ENCODE data around the gene ERC1.

Gene ERC1

DNA sequence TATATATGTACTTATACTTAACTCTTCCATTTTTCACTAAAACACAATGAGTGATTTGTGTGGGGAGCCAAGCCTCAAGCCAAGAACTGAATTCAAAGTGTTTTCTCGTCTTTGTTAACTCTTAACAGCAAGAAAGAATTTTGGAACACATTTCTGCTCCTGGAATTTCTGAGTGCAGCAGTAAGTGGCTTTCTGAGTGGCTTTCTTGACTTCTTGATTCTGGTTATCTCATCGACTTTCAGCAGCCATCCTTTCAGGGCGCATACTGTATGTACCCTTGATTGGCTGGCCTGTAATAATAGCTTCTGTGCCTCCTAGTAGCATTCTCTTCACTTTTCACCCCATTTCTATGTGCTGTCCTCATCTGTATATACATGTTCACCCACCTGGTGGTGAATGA is 446.0 kb downstream of the ERC1 start:
- no peaks in the 10 kb centered on the region for H3K27me3 Mint-ChIP-seq (ENCODE audit: low read depth)
- H3K9me3 Mint-ChIP-seq = no peaks in the 10 kb centered on the region
- H3K27ac Mint-ChIP-seq = no peak overlapping the region
- no peaks in the 10 kb centered on the region for H3K36me3 Mint-ChIP-seq (ENCODE audit: low read depth)
- H3K4me1 Mint-ChIP-seq (ENCODE audit: low read depth) = peaks cover 1% of the 10 kb centered on the region
- no peak overlapping the region for H3K4me3 Mint-ChIP-seq

DNA sequence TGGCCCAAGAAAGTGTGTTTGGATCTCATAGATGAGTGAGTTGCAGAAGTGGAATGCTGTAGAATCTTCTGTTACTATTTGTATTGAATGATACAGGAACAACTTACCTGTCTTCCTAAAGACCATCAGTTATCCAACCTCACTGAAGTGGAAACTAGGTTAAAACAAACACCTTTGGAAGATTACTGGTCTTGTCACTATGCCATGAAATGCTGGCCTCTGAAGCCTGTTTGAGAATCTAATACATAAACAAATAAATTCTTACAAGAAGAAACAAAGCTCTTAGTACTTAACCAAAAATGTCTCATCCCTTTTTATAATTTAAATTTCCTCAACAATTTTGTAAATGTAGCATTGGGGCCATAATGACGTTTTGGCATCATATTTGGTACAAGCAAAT is 448.2 kb downstream of the ERC1 start:
- H3K27me3 Mint-ChIP-seq (ENCODE audit: low read depth) = no peaks in the 10 kb centered on the region

DNA sequence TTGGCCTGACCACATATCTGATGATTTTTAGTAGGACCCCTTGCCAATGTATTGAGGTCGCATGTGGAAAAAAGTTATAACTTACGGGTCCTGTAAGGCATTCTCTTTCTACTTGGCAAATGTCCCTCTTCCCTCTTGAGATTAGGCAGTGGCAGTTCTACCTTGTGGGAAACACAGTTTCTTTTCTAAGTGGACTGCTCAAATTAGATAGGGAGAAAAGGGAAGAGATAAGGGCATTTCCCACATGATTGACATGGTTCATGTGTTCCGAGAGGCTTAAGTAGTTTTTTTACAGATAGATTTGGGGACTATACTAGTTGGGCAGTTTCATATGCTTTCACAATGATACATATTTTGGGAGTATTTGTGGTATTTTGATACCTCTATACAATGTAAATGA is 448.7 kb downstream of the ERC1 start:
- Mint-ChIP-seq H3K27ac (no peak overlapping the region), H3K27me3 (ENCODE audit: low read depth) (no peaks in the 10 kb centered on the region), H3K36me3 (ENCODE audit: low read depth) (no peaks in the 10 kb centered on the region), H3K4me3 (no peak overlapping the region), H3K4me1 (ENCODE audit: low read depth) (no peaks in the 10 kb centered on the region), H3K9me3 (no peaks in the 10 kb centered on the region)

More for the DNA sequence above, 448.2 kb downstream of the ERC1 start:
- Mint-ChIP-seq H3K9me3 (no peaks in the 10 kb centered on the region), H3K27ac (no peak overlapping the region), H3K4me3 (no peak overlapping the region), H3K4me1 (ENCODE audit: low read depth) (no peaks in the 10 kb centered on the region), H3K36me3 (ENCODE audit: low read depth) (no peaks in the 10 kb centered on the region)

- Mint-ChIP-seq H3K36me3 (ENCODE audit: low read depth) (peaks cover 2% of the 10 kb centered on the region), H3K27ac (no peak overlapping the region), H3K4me1 (ENCODE audit: low read depth) (no peaks in the 10 kb centered on the region), H3K9me3 (no peaks in the 10 kb centered on the region), H3K27me3 (ENCODE audit: low read depth) (no peaks in the 10 kb centered on the region), H3K4me3 (no peak overlapping the region)
Observed at GRCh38 chr12:1443421-1444141, 452.6 kb downstream of the ERC1 start.

GRCh38 chr12:1444142-1444516 is 453.1 kb downstream of the ERC1 start:
- Mint-ChIP-seq H3K27me3 (ENCODE audit: low read depth) (no peaks in the 10 kb centered on the region), H3K36me3 (ENCODE audit: low read depth) (peaks cover 2% of the 10 kb centered on the region), H3K4me3 (no peak overlapping the region), H3K4me1 (ENCODE audit: low read depth) (no peaks in the 10 kb centered on the region), H3K27ac (no peak overlapping the region), H3K9me3 (no peaks in the 10 kb centered on the region)

- Mint-ChIP-seq H3K36me3 (ENCODE audit: low read depth) (peaks cover 2% of the 10 kb centered on the region), H3K27ac (no peak overlapping the region), H3K4me1 (ENCODE audit: low read depth) (no peaks in the 10 kb centered on the region), H3K4me3 (no peak overlapping the region), H3K27me3 (ENCODE audit: low read depth) (no peaks in the 10 kb centered on the region), H3K9me3 (no peaks in the 10 kb centered on the region)
Observed at GRCh38 chr12:1445807-1446206, 454.8 kb downstream of the ERC1 start.

DNA sequence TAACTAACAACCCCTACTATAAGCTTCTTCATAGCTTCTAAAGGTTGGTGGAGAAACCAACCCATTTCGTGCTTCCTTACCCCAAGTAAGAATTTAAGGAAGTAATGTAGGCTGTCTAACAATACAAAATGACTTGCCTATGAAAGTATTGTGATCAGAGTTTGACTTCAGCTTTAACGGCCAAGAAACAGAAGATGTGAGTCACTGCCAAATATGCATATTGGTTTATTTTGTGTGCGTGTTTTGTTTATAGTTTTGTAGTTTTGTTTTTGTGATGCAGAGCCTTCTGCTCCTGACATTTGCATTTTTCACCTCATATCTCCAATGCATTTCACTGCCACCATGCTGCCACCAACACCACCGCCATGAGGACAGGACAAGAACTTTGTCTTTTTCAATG is 457.3 kb downstream of the ERC1 start:
- H3K4me3 Mint-ChIP-seq = no peak overlapping the region
- no peaks in the 10 kb centered on the region for H3K4me1 Mint-ChIP-seq (ENCODE audit: low read depth)
- no peaks in the 10 kb centered on the region for H3K9me3 Mint-ChIP-seq
- no peaks in the 10 kb centered on the region for H3K27me3 Mint-ChIP-seq (ENCODE audit: low read depth)
- peaks cover 3% of the 10 kb centered on the region for H3K36me3 Mint-ChIP-seq (ENCODE audit: low read depth)
- no peak overlapping the region for H3K27ac Mint-ChIP-seq

DNA sequence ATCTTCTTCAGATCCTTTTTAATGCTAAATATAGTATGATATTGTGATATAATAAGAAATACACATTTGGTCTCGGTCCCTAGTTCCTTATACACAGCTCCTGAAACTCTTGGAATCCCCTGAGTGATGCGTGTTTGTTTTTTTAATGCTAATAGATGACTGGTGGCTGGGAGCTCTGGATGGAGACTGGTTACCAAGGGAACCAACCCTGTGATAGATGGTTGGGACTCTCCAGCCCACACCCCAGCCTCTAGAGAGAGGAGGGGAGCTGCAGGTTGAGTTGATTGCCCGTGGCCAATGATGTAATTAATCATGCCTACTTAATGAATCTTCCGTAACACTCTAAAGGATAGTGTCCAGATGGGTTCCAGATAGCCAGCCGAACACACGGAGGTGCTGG is 462.8 kb downstream of the ERC1 start:
- Mint-ChIP-seq H3K27ac (no peak overlapping the region), H3K27me3 (ENCODE audit: low read depth) (no peaks in the 10 kb centered on the region), H3K4me1 (ENCODE audit: low read depth) (peaks cover 1% of the 10 kb centered on the region), H3K36me3 (ENCODE audit: low read depth) (peaks cover 1% of the 10 kb centered on the region), H3K9me3 (no peaks in the 10 kb centered on the region), H3K4me3 (no peak overlapping the region)

DNA sequence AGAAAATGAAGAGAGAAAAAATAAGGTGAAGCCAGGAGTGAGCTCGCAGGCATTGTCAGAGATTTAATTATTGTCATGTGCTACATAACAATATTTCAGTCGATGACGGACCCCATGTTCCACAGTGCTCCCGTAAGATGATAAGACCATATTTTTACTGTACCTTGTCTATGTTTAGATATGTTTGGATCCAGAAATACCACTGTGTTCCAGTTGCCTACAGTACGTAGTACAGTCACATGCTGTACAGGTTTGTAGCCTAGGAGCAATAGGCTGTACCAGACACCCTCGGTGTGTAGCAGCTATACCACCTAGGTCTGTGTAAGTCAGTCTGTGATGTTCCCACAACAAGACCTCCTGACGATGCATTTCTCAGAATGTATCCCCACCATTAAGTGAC is 465.9 kb downstream of the ERC1 start:
- no peaks in the 10 kb centered on the region for H3K27me3 Mint-ChIP-seq (ENCODE audit: low read depth)
- H3K36me3 Mint-ChIP-seq (ENCODE audit: low read depth) = peaks cover 5% of the 10 kb centered on the region
- H3K4me1 Mint-ChIP-seq (ENCODE audit: low read depth) = peaks cover 5% of the 10 kb centered on the region
- no peak overlapping the region for H3K27ac Mint-ChIP-seq
- no peak overlapping the region for H3K4me3 Mint-ChIP-seq
- peaks cover 3% of the 10 kb centered on the region for H3K9me3 Mint-ChIP-seq

DNA sequence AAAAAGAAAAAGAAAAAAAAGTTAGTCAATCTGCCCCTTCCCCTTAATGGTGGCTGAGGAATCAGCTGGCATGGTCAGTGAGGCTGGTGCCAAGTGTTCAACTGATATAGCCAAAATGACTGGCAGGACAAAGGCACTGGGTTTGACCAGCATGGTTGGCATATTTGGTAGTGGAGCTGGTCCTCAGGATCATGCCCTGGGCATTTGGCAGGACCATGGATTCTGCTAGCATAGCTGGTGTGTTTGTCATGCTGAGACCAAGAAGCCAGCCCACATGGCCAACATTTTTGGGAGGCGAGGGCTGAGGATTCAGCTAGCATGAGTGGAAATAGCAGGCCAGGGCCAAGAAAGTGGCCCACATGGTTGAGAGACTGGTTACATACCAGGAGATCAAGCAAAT is 466.9 kb downstream of the ERC1 start:
- Mint-ChIP-seq H3K36me3 (ENCODE audit: low read depth) (peaks cover 5% of the 10 kb centered on the region), H3K4me3 (no peak overlapping the region), H3K27ac (no peak overlapping the region)

DNA sequence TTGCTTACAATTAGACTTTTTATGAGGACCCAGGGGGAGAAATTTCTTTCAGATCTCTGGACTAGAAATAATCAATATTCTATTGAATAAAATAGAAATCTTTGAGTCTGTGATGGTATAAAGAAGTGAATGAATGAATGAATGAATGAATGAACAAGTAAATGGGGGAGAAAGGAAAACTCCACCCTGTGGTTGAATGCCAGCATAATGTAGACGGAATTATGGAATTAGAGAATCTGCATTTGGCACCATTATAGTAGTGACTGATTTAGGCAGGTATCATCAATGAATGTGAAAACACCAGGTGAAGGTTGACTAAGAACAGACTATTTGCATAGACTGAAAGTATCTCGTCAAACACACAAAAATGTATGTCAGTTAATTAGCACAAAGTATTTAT is 468.3 kb downstream of the ERC1 start:
- Mint-ChIP-seq H3K4me3 (no peak overlapping the region), H3K36me3 (ENCODE audit: low read depth) (peaks cover 3% of the 10 kb centered on the region), H3K4me1 (ENCODE audit: low read depth) (peaks cover 4% of the 10 kb centered on the region), H3K27me3 (ENCODE audit: low read depth) (no peaks in the 10 kb centered on the region), H3K9me3 (peaks cover 3% of the 10 kb centered on the region), H3K27ac (no peak overlapping the region)

More for the DNA sequence above, 466.9 kb downstream of the ERC1 start:
- Mint-ChIP-seq H3K27me3 (ENCODE audit: low read depth) (no peaks in the 10 kb centered on the region), H3K9me3 (peaks cover 3% of the 10 kb centered on the region), H3K4me1 (ENCODE audit: low read depth) (peaks cover 5% of the 10 kb centered on the region)

- H3K36me3 Mint-ChIP-seq (ENCODE audit: low read depth) = peaks cover 3% of the 10 kb centered on the region
- H3K27ac Mint-ChIP-seq = no peak overlapping the region
- peaks cover 3% of the 10 kb centered on the region for H3K9me3 Mint-ChIP-seq
- H3K27me3 Mint-ChIP-seq (ENCODE audit: low read depth) = no peaks in the 10 kb centered on the region
- no peak overlapping the region for H3K4me3 Mint-ChIP-seq
- H3K4me1 Mint-ChIP-seq (ENCODE audit: low read depth) = peaks cover 4% of the 10 kb centered on the region
Observed at GRCh38 chr12:1463073-1463905, 472.3 kb downstream of the ERC1 start.

GRCh38 chr12:1464925-1465324 is 473.9 kb downstream of the ERC1 start:
- Mint-ChIP-seq H3K4me3 (no peak overlapping the region), H3K27me3 (ENCODE audit: low read depth) (no peaks in the 10 kb centered on the region), H3K36me3 (ENCODE audit: low read depth) (peaks cover 3% of the 10 kb centered on the region), H3K9me3 (peaks cover 3% of the 10 kb centered on the region), H3K4me1 (ENCODE audit: low read depth) (peaks cover 4% of the 10 kb centered on the region), H3K27ac (no peak overlapping the region)

DNA sequence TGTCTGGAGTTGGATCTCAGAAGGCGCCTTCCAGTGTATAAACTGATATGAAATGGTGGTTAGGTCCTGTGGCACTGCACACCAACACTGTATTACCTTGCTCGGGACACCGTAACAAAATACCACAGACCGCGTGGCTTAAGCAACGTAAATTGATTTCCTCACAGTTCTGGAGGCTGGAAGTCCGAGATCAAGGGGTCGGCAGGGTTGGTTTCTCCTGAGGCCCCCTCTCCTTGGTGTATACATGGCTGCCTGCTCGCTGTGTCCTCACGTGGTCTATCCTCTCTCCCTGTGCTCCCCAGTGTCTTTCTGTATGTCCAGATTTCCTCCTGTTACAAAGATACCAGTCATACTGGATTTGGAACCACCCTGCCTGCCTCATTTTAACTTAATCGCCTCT is 475.0 kb downstream of the ERC1 start:
- no peaks in the 10 kb centered on the region for H3K27me3 Mint-ChIP-seq (ENCODE audit: low read depth)
- H3K36me3 Mint-ChIP-seq (ENCODE audit: low read depth) = no peaks in the 10 kb centered on the region
- no peak overlapping the region for H3K27ac Mint-ChIP-seq
- no peaks in the 10 kb centered on the region for H3K9me3 Mint-ChIP-seq
- no peak overlapping the region for H3K4me3 Mint-ChIP-seq
- H3K4me1 Mint-ChIP-seq (ENCODE audit: low read depth) = no peaks in the 10 kb centered on the region

DNA sequence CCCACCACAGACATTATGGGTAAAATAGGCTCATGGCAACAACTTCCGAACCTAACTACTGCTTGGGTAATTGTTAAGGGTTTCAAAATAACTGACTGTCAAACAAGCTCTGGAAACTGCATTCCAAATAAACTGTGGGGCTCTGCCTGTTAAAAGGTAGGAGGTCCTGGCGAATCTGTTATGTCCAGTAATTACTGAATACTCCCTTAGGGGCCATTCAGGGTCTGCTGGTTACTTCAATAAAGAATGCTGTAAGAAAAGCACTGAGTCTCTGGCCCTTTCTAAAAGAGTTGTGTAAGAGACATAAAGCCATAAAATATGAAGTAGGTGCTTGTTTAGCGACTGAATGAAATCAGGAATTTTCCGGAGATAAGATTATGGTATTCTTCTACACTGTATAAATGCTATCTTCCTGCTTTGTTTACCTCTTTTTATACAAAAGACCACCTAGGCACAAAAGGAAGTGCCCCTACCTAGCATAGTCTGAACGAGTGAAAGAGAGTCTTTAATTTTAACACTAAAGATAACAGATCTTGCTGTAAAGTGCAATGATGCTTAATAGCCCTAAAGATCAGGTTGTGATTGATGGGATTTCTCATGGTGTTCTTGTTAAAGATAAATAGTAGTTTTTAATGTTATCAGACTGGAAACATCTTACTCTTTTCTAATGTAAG is 475.6 kb downstream of the ERC1 start:
- Mint-ChIP-seq H3K4me1 (ENCODE audit: low read depth) (no peaks in the 10 kb centered on the region), H3K9me3 (no peaks in the 10 kb centered on the region), H3K36me3 (ENCODE audit: low read depth) (no peaks in the 10 kb centered on the region), H3K27ac (no peak overlapping the region), H3K4me3 (no peak overlapping the region), H3K27me3 (ENCODE audit: low read depth) (no peaks in the 10 kb centered on the region)

Data from T-helper 1 cell treated with Interleukin-12 subunit alpha and Interleukin-12 subunit beta and Interleukin-4 antibody, amounts not matched to agents 30 μg/mL and 1 μg/mL, for 36 hours (primary cell).